ENCODE measurements around the gene MLPH. TPM values are rescaled to one million over a fixed set of nuclear protein-coding genes. Genes with fewer than 3 reads are reported as not detected.
A peak's percentile ranks its signal among the peaks of the same experiment; 100 is the strongest.

The MLPH gene
- total RNA-seq, 3 donors from 2014 or later: 0.38 to 0.48 (median 0.47) TPM

DNA sequence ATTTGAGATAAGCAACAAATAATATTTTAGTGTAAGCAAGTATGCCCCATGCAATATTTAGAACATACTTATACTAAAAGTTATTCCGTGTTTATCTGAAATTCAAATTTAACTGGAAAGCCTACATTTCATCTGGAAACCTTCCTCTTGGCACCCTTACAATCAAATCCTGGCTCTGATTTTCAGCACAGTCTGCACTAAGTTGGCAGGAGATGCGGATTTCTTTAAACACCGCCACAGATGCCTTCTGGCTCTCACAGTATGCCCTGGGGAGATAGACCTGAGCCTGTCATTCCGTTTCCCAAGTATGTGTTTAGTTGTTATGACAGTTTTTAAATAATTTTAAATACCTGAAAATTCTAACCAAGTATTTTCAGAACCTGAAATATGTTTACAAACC is 7.3 kb upstream of the MLPH start:
- Mint-ChIP-seq H3K4me3 (no peak overlapping the region), H3K27me3 (ENCODE audit: low read depth) (peaks cover 36% of the 10 kb centered on the region), H3K4me1 (ENCODE audit: low read depth) (peaks cover 6% of the 10 kb centered on the region), H3K36me3 (ENCODE audit: insufficient read depth) (no peaks in the 10 kb centered on the region), H3K9me3 (no peaks in the 10 kb centered on the region)
- DNase-seq: no peak
- ATAC-seq: no peak

DNA sequence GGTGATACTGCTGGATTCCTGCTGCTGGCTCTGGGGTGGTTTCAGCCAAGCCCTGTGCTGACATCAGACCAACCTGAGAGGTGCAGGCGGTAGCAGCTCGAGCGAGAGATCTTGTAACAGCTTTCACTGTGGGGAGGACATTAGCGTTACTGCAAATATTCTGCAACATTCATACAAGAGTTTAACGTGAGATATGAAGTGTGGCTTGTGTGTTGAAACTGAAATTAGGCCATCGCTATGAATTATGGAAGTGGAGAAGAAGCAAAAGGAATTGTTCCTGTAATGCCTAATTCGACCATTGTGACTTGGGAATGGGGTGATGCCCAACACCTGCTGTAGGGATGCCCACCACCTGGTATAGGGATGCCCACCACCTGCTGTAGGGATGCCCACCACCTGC is 6.5 kb upstream of the MLPH start:
- no peaks in the 10 kb centered on the region for H3K36me3 Mint-ChIP-seq (ENCODE audit: insufficient read depth)
- DNase-seq (no peak), ATAC-seq (no peak)
- peaks cover 6% of the 10 kb centered on the region for H3K4me1 Mint-ChIP-seq (ENCODE audit: low read depth)
- peaks cover 41% of the 10 kb centered on the region for H3K27me3 Mint-ChIP-seq (ENCODE audit: low read depth)
- H3K9me3 Mint-ChIP-seq: no peaks in the 10 kb centered on the region
- no peak overlapping the region for H3K4me3 Mint-ChIP-seq

DNA sequence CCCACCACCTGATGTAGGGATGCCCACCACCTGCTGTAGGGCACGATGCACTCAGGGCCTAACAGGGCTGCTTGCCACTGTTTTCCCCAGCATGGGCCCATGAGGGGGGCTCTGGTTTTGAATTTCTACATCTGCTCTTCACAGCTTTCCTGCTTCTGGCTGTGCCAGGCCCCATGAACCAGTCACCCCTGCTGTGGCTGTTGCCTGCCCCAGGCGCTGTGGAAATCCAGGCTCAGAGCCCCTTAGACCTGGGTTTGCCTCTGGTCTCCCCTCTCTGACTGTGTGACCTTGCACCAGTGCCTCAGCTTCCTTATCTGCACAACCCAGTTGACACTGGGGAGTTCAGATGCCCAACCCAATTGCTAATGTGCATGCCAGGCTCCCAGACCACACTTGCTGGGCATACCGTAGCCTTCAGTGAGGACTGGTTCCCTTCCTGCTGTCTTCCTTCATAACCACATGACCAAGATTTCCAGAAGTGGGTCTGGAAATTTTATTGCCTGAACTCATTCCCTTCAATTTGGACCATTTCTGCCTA is 6.0 kb upstream of the MLPH start:
- no peaks in the 10 kb centered on the region for H3K9me3 Mint-ChIP-seq
- no peak for ATAC-seq
- DNase-seq: no peak
- H3K4me1 Mint-ChIP-seq (ENCODE audit: low read depth): peaks cover 2% of the 10 kb centered on the region
- no peak overlapping the region for H3K4me3 Mint-ChIP-seq
- H3K27me3 Mint-ChIP-seq (ENCODE audit: low read depth): peaks cover 45% of the 10 kb centered on the region
- H3K36me3 Mint-ChIP-seq (ENCODE audit: insufficient read depth): no peaks in the 10 kb centered on the region

DNA sequence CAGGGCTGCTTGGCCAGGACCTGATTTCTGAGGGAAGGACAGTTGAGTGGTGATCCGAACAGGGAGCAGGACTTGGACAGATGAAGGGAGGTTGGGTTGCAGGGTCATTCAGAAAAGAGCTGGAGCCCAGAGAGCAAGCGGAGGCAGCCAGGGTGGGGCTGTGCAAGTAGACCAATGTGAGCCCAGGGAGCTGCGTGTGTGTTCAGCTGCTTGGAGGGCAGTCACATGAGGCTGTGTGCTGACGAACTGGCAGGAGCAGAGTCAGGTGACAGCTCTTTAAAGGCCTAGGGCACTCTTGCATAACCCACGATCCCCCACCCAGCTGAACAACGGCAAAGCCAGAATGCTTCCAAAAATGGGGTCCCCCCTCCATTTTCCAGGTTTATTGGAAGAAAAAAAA is 4.6 kb upstream of the MLPH start:
- Mint-ChIP-seq H3K4me1 (ENCODE audit: low read depth) (no peaks in the 10 kb centered on the region), H3K36me3 (ENCODE audit: insufficient read depth) (no peaks in the 10 kb centered on the region), H3K4me3 (no peak overlapping the region), H3K27me3 (ENCODE audit: low read depth) (peaks cover 42% of the 10 kb centered on the region), H3K9me3 (no peaks in the 10 kb centered on the region)
- no peak for ATAC-seq
- DNase-seq: no peak

DNA sequence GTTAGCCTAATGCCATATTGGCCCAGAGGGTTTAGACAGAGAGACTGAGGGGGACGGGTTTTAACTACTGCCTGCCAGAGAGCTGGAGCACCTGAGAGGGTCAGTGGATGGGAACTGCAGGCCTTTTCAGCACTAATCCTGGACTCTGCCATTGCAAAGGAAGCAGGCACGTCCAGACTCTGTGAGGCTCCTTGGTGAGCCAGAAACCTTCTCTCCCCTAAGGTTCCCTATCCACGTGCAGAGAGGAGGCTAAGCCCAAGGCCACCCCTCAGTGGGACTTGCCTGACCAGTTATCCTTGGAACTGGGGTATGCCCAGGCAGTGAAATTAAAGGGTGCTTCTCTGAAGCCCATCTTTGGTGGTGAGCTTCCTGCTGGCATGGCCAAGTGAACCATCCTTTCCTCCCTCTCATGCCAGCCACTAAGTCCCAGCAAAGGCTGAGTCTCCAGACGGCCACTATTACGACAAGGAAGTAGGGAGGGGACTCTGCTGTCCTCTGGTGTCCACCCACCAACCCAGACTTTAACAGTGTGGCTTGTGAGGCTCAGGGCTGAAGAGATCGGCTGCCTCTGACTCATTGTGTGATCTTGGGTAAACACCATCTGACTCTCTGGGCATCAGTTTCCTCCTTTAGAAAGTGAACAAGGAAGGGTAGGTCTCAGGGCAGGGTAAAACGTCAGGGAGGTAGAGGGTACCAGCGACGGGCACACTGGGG is 3.9 kb upstream of the MLPH start:
- Mint-ChIP-seq H3K27me3 (ENCODE audit: low read depth) (peaks cover 46% of the 10 kb centered on the region), H3K9me3 (no peaks in the 10 kb centered on the region), H3K4me1 (ENCODE audit: low read depth) (no peaks in the 10 kb centered on the region), H3K4me3 (no peak overlapping the region), H3K36me3 (ENCODE audit: insufficient read depth) (no peaks in the 10 kb centered on the region)
- DNase-seq: no peak
- ATAC-seq: no peak

DNA sequence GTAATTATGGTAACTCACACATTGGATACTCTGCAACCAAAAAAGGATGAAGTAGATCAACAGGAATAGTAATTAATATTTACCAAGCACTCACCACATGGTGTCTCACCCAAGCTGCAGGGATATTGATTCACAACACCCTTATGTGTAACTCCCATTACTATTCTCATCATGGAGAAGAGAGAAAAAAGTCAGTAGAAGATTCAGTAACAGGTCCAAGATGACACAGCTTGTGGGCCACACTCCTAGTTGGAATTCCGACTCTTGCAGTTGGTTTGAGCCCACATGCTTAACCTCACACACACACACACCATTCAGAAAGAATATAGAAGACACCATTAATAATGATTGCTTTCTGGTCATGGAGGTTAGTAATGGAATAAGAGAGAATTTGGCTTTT is 1.7 kb upstream of the MLPH start:
- Mint-ChIP-seq H3K36me3 (ENCODE audit: insufficient read depth) (no peaks in the 10 kb centered on the region), H3K4me3 (no peak overlapping the region), H3K27me3 (ENCODE audit: low read depth) (peaks cover 51% of the 10 kb centered on the region), H3K9me3 (no peaks in the 10 kb centered on the region), H3K4me1 (ENCODE audit: low read depth) (no peaks in the 10 kb centered on the region)
- no peak for ATAC-seq
- no peak for DNase-seq

DNA sequence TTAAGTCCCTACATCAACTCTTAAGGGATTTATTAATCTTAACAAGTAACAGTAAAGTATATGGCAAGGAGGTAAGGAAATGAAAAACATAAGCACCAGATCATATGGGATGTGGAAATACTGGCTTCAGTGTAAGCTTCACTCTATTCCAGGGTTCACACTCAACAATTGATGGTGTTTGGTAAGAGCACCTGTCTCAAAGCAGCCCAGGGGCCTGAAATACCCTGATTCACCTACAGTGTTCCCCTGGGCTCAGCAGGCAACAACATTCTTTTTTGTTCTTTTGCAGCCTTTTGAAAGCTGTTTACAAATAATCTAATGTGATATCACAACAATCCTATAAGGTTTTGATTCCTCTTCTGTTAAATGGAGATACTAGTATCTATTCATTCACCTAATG is 1.2 kb upstream of the MLPH start:
- H3K4me3 Mint-ChIP-seq: no peak overlapping the region
- no peaks in the 10 kb centered on the region for H3K36me3 Mint-ChIP-seq (ENCODE audit: insufficient read depth)
- H3K9me3 Mint-ChIP-seq: peaks cover 4% of the 10 kb centered on the region
- H3K27me3 Mint-ChIP-seq (ENCODE audit: low read depth): peaks cover 54% of the 10 kb centered on the region
- no peaks in the 10 kb centered on the region for H3K4me1 Mint-ChIP-seq (ENCODE audit: low read depth)
- ATAC-seq (no peak), DNase-seq (no peak)

DNA sequence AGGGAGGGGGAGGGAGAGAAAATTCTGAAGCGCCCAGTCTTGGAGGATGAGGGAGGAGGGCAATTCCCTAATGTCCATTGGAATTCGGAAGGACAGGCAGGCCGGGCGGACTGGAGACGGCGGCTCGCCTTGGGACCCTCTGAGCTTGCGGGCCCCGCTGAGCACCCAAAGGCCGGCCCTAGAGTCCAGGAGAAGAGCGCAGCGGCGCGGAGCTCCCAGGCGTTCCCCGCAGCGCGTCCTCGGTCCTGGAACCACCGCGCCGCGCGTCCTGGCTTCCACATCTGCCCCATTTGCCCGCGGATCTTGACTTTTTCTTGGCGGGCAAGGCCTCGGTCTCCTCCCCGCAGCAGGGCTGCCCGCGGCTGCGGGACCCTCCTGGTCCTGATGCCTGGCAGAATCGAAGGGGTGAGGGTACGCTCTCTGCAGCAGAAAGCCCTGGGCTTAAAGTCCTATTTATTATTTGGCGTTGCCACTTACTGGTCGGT is 675 bp upstream of the MLPH start:
- DNase-seq: no peak
- H3K4me1 Mint-ChIP-seq (ENCODE audit: low read depth): no peaks in the 10 kb centered on the region
- no peak for ATAC-seq
- no peaks in the 10 kb centered on the region for H3K36me3 Mint-ChIP-seq (ENCODE audit: insufficient read depth)
- H3K9me3 Mint-ChIP-seq: peaks cover 10% of the 10 kb centered on the region
- no peak overlapping the region for H3K4me3 Mint-ChIP-seq
- H3K27me3 Mint-ChIP-seq (ENCODE audit: low read depth): peaks cover 52% of the 10 kb centered on the region

DNA sequence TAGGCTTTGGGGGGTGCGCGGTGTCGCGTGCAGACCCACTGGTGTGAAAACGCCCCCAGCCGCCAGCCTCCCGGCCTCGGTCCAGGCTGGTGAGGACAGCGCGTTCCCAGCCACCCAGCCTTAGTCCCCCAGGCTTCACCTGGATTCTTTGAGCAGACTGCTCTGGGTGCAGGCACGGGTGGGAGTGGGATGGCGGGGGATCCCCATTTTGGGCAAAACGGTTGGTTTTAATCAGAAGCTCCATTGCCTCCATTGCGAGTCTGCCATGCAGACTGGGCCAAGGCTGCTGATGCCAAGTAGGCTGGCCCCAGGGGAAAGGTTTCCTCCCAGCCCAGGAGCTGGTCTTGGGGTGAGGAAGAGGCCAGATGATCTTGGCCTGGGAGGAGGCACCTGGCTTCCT is 445 bp downstream of the MLPH start:
- H3K36me3 Mint-ChIP-seq (ENCODE audit: insufficient read depth): no peaks in the 10 kb centered on the region
- DNase-seq (no peak), ATAC-seq (no peak)
- H3K4me1 Mint-ChIP-seq (ENCODE audit: low read depth): no peaks in the 10 kb centered on the region
- H3K9me3 Mint-ChIP-seq: peaks cover 17% of the 10 kb centered on the region
- no peak overlapping the region for H3K4me3 Mint-ChIP-seq
- H3K27me3 Mint-ChIP-seq (ENCODE audit: low read depth): peaks cover 49% of the 10 kb centered on the region

DNA sequence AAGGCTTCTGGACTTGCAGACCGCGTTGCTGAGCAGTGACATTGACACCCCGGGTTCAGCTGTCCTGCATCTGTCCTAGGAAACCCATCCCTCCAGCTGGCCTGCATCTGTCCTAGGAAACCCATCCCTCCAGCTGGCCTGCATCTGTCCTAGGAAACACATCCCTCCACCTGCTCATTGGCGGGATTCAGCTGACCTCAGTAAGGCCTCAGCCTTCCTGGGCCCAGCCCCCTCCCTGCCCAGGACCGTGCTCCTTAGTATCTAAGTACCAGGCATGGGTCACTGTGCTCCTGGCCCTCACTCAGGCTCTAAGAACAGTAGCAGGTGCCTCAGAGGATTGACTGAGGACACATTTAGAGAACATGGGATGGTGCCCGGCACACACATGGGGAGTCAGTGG is 1.2 kb downstream of the MLPH start:
- ATAC-seq (no peak), DNase-seq (no peak)
- H3K4me1 Mint-ChIP-seq (ENCODE audit: low read depth): no peaks in the 10 kb centered on the region
- peaks cover 57% of the 10 kb centered on the region for H3K27me3 Mint-ChIP-seq (ENCODE audit: low read depth)
- H3K9me3 Mint-ChIP-seq: peaks cover 17% of the 10 kb centered on the region
- no peaks in the 10 kb centered on the region for H3K36me3 Mint-ChIP-seq (ENCODE audit: insufficient read depth)
- H3K4me3 Mint-ChIP-seq: no peak overlapping the region

DNA sequence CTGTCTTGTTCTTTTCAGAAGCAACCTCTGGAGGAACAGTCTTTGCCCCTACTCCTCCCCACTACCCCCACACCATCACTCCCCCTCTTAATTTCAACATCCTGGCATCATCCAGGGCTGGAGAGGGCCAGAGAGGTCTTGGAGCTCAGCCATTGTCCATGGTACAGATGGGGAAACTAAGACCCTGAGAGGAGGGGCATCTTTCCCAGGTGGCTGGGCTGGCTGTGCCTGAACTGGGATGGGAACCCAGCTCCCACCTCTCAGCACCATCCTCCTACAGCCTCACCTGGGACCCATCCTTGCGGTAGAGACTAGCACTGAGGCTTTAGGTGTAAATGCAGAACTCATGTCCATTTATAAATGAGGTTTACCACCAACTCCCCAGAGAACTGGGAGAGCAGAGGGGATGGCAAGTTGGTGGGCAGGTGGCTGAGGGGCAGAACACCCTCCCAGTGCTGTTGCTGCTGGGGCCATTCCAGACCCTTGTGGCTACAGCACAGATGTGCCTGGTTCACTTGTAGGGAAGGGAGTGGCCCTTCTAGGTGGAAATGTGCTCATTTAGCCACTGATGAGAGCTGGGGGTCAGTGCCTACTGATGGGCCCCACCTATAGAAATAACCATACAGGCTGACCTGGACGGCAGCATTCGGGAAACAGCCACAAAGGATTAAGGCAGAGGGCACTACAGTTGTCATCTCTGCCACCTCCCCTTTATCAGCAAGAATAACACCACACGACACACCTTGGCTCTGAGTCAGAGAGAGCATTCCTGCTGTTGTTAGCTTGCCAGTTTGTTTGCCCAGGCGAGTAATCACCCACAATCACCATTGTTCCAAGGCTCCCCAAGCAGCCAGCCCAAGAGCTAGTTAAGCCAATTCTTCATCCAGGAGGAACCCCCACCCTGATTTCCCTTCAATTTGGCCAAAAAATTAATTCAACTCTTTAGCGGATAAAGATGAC is 2.1 kb downstream of the MLPH start:
- Mint-ChIP-seq H3K4me3 (no peak overlapping the region), H3K9me3 (peaks cover 17% of the 10 kb centered on the region), H3K27me3 (ENCODE audit: low read depth) (peaks cover 55% of the 10 kb centered on the region), H3K4me1 (ENCODE audit: low read depth) (no peaks in the 10 kb centered on the region), H3K36me3 (ENCODE audit: insufficient read depth) (no peaks in the 10 kb centered on the region)
- DNase-seq (no peak), ATAC-seq (no peak)

DNA sequence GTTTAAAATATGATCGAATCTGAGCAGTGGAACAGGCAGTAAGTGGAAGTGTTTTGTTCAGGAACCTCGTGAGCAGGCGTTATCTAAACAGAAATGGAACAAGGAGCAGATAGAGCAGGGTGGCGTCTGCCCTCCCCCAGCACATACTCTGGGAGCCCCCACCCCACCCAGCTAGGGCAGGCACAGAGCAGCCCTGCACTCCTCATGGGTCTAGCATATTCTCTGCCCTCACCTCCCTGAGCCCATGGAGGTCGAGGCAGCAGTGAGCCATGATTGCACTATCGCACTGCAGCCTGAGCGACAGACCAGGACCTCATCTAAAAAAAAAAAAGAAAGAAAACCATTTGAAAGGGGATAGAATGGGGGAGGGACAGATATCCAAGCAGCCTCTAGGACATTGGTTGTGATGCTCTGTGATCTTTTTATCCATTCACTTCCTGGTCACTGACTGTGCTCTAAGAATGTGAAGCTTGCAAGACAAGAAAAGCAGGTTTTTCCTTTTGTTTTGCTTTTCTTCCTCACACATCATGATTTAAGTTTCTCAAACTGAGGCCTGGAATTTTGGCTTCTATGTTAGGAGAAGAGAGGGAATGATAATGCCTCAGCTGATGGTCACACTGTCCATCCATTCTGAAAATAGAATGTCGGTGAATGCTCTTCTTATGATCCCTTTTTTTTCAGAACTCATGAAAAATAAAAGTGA is 3.1 kb downstream of the MLPH start:
- Mint-ChIP-seq H3K4me1 (ENCODE audit: low read depth) (no peaks in the 10 kb centered on the region), H3K27me3 (ENCODE audit: low read depth) (peaks cover 51% of the 10 kb centered on the region), H3K36me3 (ENCODE audit: insufficient read depth) (no peaks in the 10 kb centered on the region), H3K4me3 (no peak overlapping the region), H3K9me3 (peaks cover 17% of the 10 kb centered on the region)
- no peak for DNase-seq
- no peak for ATAC-seq

DNA sequence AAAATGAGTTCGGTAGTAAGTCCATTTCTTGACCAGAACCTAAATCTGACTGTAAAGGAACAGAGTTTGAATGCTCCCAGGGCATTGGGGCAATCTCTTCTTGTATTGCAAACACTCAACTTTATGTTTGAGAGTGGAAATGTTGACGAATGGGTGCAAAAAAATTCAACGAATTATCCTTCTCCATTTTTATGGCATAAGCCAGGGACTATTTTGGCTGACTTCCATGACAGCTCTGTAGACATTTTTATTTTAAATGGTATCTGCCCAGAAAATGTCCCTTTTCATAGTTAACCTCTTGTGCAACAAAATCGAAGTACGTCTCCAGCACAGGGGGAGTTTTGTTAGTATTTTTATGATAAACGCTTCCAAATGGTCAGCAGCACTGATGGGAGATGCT is 3.7 kb downstream of the MLPH start:
- DNase-seq: no peak
- Mint-ChIP-seq H3K9me3 (peaks cover 17% of the 10 kb centered on the region), H3K4me1 (ENCODE audit: low read depth) (no peaks in the 10 kb centered on the region), H3K27me3 (ENCODE audit: low read depth) (peaks cover 49% of the 10 kb centered on the region), H3K4me3 (no peak overlapping the region), H3K36me3 (ENCODE audit: insufficient read depth) (no peaks in the 10 kb centered on the region)
- no peak for ATAC-seq

DNA sequence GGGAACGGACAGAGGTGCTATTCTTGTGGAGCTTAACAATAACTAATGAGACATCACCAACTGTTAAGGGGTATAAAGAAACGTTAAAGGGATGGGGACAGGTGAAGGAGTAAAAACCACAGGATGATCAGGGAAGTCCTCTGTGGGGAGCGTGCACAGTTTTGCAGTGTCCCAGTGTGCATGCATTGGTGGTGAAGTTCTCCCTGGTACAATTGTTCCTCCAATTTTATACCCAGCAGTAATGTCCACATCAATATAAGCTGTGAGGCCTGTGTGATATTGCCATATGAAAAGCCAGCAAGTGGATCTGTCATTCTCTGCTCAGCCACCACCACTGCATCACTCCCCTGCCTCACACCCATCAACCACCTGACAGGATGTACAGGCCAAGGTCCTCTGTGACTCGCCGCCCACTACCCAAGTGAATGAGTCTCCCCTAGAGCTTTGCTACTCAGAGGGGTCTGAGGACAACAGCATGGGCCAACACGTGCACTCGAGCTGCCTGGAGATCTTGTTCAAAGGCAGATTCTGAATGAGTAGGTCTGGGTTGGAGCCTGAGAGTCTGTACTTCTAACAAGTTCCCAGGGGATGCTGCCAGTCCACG is 4.6 kb downstream of the MLPH start:
- DNase-seq: no peak
- Mint-ChIP-seq H3K27me3 (ENCODE audit: low read depth) (peaks cover 48% of the 10 kb centered on the region), H3K36me3 (ENCODE audit: insufficient read depth) (no peaks in the 10 kb centered on the region), H3K9me3 (peaks cover 17% of the 10 kb centered on the region), H3K4me1 (ENCODE audit: low read depth) (no peaks in the 10 kb centered on the region), H3K4me3 (no peak overlapping the region)
- peak; percentile 38 to 46 for ATAC-seq
